NCI-H1694 (cell line): Measurements from ENCODE around the gene IL17C.

Source experiments
- DNase-seq: peaks from one replicate; lab custom pipeline; 2025; lab: John Stamatoyannopoulos, UW

The IL17C gene

GRCh38 chr16:88686062-88686438 is 47.7 kb downstream of the IL17C start:
- DNase-seq: no peak

- no peak for DNase-seq
These were observed 48.3 kb downstream of the IL17C start, which contains the start of gene SNAI3 for GRCh38 chr16:88686439-88687253. TSS of gene SNAI3 (minus strand) at chr16:88686507. CDS start at chr16:88686406, 101 bp downstream.

GRCh38 chr16:88687254-88687576 is 48.8 kb downstream of the IL17C start:
- no peak for DNase-seq

- no peak for DNase-seq
These were observed 49.3 kb downstream of the IL17C start for GRCh38 chr16:88687676-88688012.

- DNase-seq: no peak
These were observed 49.8 kb downstream of the IL17C start for GRCh38 chr16:88688013-88688778.
